ENCODE results near the gene PTPRT. TPM values are rescaled to one million over a fixed set of nuclear protein-coding genes. Genes with fewer than 3 reads are reported as not detected.

Gene PTPRT
- total and polyA plus RNA-seq, 10 of the 15 experiments (the other 5 are each of a cell fraction or from before 2014, with no cell fraction given): not detected

DNA sequence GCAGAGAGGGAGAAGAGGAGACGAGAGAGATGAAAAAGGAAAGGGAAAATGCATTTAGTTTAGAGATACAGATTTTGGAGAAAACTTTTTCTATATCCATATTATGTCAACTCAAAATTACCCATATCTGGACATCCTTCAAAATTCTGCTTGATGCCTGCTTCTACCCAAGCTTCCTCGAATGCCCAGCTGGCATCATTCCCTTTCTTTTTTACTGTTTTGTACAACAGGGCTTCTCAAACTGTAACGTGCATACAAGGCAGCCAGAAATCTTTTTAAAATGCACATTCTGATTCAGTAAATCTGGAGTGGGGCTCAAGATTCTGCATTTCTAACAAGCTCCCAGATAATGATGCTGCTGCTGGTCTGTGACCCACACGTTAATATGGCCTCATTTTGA lies 1108.8 kb downstream of the PTPRT start (continued):
- TF ChIP-seq, protein P1, sequence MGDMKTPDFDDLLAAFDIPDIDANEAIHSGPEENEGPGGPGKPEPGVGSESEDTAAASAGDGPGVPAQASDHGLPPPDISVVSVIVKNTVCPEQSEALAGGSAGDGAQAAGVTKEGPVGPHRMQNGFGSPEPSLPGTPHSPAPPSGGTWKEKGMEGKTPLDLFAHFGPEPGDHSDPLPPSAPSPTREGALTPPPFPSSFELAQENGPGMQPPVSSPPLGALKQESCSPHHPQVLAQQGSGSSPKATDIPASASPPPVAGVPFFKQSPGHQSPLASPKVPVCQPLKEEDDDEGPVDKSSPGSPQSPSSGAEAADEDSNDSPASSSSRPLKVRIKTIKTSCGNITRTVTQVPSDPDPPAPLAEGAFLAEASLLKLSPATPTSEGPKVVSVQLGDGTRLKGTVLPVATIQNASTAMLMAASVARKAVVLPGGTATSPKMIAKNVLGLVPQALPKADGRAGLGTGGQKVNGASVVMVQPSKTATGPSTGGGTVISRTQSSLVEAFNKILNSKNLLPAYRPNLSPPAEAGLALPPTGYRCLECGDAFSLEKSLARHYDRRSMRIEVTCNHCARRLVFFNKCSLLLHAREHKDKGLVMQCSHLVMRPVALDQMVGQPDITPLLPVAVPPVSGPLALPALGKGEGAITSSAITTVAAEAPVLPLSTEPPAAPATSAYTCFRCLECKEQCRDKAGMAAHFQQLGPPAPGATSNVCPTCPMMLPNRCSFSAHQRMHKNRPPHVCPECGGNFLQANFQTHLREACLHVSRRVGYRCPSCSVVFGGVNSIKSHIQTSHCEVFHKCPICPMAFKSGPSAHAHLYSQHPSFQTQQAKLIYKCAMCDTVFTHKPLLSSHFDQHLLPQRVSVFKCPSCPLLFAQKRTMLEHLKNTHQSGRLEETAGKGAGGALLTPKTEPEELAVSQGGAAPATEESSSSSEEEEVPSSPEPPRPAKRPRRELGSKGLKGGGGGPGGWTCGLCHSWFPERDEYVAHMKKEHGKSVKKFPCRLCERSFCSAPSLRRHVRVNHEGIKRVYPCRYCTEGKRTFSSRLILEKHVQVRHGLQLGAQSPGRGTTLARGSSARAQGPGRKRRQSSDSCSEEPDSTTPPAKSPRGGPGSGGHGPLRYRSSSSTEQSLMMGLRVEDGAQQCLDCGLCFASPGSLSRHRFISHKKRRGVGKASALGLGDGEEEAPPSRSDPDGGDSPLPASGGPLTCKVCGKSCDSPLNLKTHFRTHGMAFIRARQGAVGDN (IDR thresholded peaks at IDR 0.05): no peak
- no peak for TF ChIP-seq RFX5 (IDR thresholded peaks at IDR 0.05; ENCODE audit: low read depth, low read length)

DNA sequence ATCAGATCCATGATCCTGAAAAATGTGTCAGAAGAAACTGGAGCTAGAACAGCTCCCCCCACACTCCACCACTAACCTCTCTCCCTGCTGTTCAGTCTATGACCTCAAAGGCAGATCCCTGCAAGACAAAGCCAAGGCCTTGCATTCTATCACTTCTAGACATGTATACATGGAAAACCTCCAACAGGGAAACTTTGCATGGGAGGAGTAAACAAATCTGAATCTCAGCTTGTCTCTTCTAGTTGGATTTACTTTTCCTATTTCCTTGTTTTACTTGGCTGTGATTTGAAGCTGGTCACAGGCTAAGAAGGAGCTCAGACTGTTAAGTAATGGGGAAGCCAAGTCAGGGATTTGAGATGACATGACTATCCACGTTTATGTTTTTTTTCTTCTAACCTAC lies 1114.8 kb downstream of the PTPRT start:
- in situ Hi-C loops (cut with MboI) (no loop called here), intact Hi-C loops (cut with micrococcal nuclease; ENCODE audit: unreplicated experiment) (no loop called here)
- Histone ChIP-seq H3K4me1 (ENCODE audit: control insufficient read depth, insufficient read depth, low read length) (no peaks in the 10 kb centered on the region), H3K9me3 (replicated peaks; ENCODE audit: control insufficient read depth, insufficient read depth, low read length) (no peaks in the 10 kb centered on the region), H3K79me2 (ENCODE audit: control insufficient read depth, insufficient read depth, low read length) (no peaks in the 10 kb centered on the region), H3K4me2 (ENCODE audit: control insufficient read depth, insufficient read depth) (no peak overlapping the region), H4K20me1 (ENCODE audit: control insufficient read depth, insufficient read depth) (no peaks in the 10 kb centered on the region), H2AFZ (ENCODE audit: control insufficient read depth, low read depth, low read length) (no peak overlapping the region), H3K9ac (ENCODE audit: control insufficient read depth, insufficient read depth, low read length) (no peak overlapping the region), H3K36me3 (ENCODE audit: control insufficient read depth in 2 of 2, insufficient read depth in 2 of 2, low read length in 1 of 2) (no peaks in the 10 kb centered on the region), H3K27ac (ENCODE audit: control insufficient read depth, insufficient read depth) (no peak overlapping the region), H3K4me3 (no peak overlapping the region), H3K27me3 (replicated peaks in 1 of 2; ENCODE audit: control insufficient read depth in 2 of 2, insufficient read depth in 2 of 2, low read length in 1 of 2) (no peaks in the 10 kb centered on the region)
- RAD21 ChIA-PET (ENCODE audit: unreplicated experiment): no interaction called here
- SMC1A ChIA-PET (ENCODE audit: uncharacterized antibody, unreplicated experiment): no interaction called here
- ATAC-seq (no peak), FAIRE-seq (no peak), DNase-seq (ENCODE audit: low read depth, low spot score) (no peak)
- CTCF ChIA-PET: no interaction called here
- TF ChIP-seq, protein P2, sequence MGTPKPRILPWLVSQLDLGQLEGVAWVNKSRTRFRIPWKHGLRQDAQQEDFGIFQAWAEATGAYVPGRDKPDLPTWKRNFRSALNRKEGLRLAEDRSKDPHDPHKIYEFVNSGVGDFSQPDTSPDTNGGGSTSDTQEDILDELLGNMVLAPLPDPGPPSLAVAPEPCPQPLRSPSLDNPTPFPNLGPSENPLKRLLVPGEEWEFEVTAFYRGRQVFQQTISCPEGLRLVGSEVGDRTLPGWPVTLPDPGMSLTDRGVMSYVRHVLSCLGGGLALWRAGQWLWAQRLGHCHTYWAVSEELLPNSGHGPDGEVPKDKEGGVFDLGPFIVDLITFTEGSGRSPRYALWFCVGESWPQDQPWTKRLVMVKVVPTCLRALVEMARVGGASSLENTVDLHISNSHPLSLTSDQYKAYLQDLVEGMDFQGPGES (IDR thresholded peaks at IDR 0.05): no peak
- TF ChIP-seq JUNB (IDR thresholded peaks at IDR 0.05) (no peak), SP1 (IDR thresholded peaks at IDR 0.05; ENCODE audit: low read depth, low read length) (no peak), ETV6 (conservative IDR thresholded peaks at IDR 0.05 in 1 of 2, IDR thresholded peaks at IDR 0.05 in 1 of 2; ENCODE audit: borderline replicate concordance in 1 of 2, low read depth in 1 of 2) (no peak), SRF (IDR thresholded peaks at IDR 0.05; ENCODE audit: low read depth in 2 of 2, low read length in 2 of 2) (no peak), E2F8 (IDR thresholded peaks at IDR 0.05; ENCODE audit: low read depth, partially characterized antibody) (no peak), SMC3 (IDR thresholded peaks at IDR 0.05; ENCODE audit: borderline replicate concordance, low read length) (no peak), WRNIP1 (IDR thresholded peaks at IDR 0.05; ENCODE audit: borderline replicate concordance, low read depth, low read length) (no peak), RELB (IDR thresholded peaks at IDR 0.05; ENCODE audit: low read depth) (no peak), NBN (IDR thresholded peaks at IDR 0.05) (no peak), ELK1 (IDR thresholded peaks at IDR 0.05; ENCODE audit: low read depth, low read length) (no peak)
- no TSS peak for BruUV-seq (replicated peaks)
- POLR2A ChIA-PET: no interaction called here
- 0% methylated on average over 1 of the region's 1 CpG for WGBS (ENCODE audit: insufficient coverage, insufficient replicate concordance, low lambda C conversion rate, missing lambda C conversion rate)
